Activated CD4-positive, alpha-beta T cell treated with anti-CD3 and anti-CD28 coated beads, Interleukin-10, Interleukin-2, amounts not matched to agents 100 ng/mL and 50 ng/mL, durations not matched to agents 16 hours and 8 hours (primary cell): ENCODE measurements around the gene PPP1R26.
A peak's percentile ranks its signal among the peaks of the same experiment; 100 is the strongest.
"Not testable (repeated sequence)": the region's sequence is repeated elsewhere in the genome, so short reads cannot be mapped to it uniquely, and the experiment has no call there.

Source experiments
- DNase-seq: peaks from one replicate; pipeline ENCODE4 v3.0.0-alpha.2; 2020

PPP1R26 gene

DNA sequence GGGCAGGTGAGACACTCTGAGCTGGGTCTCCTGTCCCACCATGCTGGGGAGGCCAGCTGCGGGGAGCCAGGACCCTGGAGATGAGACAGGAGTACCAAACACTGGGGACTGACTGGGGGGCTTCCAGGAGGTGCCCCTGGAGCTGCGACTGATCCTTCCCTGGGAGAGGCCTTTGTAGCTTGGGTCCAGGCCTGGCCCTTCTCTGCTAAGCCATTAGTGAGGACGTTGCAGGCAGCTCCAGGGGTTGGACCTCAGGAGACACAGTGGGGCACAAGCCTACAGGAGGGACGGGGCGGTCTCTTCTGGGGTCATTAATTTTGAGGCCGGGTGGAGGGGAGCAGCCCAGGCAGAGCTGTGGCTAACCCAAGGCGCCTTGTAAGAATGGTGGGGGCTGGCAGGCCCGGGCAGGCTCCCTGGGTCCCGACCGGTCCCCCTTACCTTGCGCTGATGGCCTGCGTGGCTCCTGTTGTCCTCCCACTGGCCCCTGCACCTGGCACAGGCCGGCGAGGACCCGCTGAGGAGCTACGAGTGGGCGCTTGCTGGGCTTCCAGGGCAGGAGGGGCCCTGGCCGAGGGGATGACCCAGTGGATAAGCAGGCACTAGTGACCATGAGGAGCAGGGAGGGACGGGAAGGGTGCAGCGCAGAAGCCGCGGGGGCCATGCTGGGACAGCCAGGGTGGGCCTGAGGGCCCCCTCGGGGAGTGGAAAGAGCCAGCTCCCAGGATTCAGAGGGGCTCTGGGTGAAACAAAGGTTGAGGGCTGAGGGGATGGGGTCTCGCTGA is 26.0 kb downstream of the PPP1R26 start:
- no peak for DNase-seq

DNA sequence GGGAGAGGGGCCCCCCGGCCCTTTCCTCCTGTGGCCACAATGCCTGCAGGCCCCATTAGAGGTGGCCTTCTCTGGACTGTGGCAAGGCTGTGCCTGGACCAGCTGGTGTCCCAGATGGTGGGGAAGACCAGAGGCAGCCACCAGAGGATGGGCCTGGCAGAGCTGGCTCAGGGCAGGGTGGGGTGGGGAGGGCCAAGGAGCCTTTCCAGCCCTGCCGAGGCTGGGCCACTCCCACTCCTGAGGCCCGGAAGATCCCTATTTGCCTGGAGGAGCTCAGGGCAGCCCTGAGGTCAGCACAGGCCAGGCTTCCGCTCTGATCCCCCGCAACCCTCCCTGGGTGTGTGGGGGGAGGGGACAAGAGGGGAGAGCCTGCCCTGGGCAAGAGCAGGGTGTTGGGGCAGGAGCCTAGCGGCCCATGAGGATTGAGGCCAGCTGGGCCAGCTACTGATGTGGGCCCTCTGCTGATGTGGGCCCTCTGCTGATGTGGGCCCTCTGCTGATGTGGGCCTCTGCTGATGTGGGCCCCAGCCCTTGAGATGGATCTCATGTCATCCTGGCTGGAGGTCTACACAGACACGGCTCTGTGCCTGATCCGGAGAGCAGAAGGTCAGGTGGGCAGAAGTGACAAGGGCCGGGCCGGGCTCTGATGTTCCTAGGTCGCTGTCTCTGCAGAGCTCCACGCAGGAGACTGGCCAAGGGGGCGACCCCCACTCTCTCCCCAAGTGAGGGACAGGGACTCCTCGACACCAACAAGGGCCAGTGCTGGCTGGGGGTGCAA is 26.9 kb downstream of the PPP1R26 start:
- DNase-seq = no peak

DNA sequence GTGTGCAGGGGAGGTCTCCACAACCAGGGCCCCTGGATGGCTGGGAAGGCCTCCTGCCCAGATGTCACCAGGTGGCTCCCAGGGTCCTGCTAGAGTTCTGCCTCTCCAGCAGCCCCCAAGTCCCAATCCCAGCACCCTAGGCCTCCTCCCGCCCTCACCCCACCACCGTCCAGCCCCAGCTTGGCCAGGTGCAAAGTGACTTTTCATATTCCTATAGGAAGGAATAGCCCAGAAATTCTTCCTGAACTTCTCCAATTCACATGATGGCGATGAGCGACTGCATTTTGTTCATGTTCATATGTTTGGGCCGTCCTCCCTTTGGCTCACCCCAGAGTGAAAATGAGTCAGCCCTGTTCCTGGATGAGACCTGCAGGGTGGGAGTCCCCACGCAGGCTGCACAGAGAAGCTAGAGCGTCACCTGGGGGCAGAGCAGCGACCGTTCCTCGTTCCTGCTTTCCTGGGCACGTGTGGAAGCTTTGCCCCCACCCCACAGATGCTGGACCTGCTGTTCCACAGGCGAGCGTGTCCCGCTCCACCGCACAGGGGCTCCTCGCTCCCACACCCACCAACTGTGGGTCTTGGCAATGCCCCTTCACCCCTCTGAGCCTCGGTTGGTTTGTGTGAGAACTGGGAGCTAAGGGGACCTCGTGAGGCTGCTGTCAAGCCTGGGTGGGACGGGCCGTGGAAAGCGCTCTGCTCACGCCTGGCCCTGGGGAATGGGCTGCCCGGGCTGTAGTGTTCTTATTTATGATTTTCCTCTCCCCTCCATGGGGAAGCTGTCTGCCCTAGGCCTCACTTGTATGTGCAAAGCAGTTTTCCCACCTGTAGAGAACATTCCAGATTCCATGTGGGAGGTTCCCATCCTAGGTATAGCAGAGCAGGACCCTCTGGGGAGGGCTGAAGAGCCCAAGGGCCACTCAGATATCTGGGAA is 27.8 kb downstream of the PPP1R26 start:
- DNase-seq = no peak

GRCh38 chr9:135508211-135508820 is 28.7 kb downstream of the PPP1R26 start:
- DNase-seq = no peak

GRCh38 chr9:135509458-135509857 is 29.9 kb downstream of the PPP1R26 start:
- DNase-seq = no peak

DNA sequence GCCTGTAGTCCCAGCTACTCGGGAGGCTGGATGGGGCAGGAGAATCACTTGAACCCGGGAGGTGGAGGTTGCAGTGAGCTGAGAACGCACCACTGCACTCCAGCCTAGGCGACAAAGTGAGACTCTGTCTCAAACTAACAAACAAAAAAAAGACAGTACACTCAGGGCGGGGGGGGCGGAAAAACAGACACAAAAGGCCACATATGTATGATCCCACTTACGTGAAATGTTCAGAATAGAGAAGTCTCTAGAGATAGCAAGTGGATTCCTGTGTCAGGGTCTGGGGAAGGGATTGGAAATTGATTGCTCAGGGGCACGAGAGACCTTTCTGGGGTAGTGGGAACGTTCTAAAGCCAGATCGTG is 32.6 kb downstream of the PPP1R26 start:
- no peak for DNase-seq

DNA sequence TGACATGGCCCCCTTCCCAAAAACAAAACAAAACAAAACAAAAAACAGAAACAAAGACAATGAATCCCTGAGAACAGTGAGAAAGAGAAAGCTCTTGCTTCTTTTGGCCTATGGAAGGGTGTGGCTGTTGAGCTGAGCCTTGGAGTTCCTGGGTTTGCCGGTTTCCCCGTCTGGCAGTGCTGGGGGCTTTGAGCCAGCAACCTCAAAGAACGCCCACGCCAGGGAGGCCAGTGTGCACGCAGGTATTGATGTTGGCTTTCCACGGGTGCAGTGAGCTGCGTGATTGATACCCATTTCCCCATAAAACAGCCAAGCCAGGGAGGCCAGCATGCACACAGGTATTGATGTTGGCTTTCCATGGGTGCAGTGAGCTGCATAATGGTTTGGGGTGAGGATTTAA is 33.3 kb downstream of the PPP1R26 start:
- no peak for DNase-seq

DNA sequence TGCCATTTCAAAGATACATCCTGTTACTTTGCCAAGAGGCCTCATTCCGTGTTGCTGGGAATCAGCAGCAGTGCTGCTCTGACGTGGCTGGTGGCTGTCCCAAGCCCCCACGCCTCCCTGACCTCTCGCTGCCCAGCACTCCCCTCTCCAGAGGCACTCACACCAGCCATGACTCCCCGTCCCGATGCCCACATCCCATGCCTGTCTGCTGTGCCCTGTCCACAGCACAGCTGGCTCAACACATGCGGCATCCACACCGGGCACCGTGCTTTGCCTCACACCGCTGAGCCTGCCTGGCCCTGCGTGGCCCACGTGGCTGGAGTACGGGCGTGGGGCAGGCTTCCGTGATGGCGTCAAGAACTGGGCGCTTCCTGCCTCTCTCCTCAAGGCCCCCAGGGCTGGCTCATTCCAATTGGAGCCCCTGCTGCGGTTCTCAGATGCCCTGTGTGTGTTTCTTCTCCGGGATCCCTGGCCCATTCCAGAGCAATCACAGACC is 33.8 kb downstream of the PPP1R26 start:
- DNase-seq = no peak

DNA sequence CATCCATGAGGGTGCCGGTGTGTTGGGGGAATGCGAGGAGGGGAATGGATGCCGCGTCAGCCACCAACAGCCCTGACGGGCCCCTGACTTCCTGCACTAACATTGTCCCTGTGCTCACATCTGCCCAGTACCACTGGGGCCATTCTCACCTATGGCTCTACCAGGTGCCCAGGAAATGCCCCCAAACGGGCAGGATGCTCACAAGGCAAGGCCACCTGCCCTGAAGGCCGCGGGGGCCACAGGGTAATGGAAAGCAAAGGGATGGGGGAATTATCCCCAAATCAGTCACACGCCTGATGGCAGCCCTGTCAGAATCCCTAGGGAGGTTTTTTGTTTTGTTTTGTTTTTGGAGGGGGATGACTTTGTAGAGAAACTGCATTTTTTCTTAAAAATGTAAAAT is 34.3 kb downstream of the PPP1R26 start:
- DNase-seq = not testable (repeated sequence)

DNA sequence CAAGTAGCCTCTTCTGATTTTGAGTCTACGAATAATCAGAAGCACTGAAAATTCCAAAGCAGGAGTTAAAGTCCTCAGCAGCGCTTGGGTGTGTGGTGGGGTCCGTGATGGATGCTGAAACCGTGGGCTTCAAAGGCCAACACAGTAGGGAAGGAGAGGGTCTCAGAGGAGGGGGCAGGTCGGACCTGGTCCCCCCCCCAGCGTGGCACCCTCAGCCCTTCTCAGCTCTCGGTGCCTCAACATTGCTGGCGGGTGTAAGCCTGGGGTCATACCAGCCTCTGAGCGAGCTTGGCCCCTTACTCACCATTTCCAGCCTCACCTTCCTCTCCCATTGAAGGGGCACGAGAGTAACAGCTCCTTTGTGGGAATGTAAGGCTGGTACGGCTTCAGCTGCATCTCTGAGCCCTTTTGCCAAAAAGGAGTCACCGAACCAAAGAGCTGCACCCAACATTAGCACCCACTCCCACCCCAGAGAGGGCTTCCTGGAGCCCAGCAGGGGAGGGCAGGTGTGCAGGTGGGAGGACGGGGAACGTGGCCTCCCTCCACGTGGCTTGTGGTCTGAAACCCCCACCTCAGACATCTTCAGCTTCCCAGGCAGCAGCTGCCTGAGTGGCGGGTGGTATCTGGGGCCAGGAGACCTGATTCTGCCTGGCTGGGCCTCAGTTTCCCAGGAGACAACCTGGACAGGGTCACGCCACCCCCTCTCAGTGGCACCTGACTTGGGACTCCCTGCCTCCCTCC is 34.9 kb downstream of the PPP1R26 start:
- no peak for DNase-seq

- DNase-seq = no peak
These were observed 35.7 kb downstream of the PPP1R26 start for GRCh38 chr9:135515083-135515951.

DNA sequence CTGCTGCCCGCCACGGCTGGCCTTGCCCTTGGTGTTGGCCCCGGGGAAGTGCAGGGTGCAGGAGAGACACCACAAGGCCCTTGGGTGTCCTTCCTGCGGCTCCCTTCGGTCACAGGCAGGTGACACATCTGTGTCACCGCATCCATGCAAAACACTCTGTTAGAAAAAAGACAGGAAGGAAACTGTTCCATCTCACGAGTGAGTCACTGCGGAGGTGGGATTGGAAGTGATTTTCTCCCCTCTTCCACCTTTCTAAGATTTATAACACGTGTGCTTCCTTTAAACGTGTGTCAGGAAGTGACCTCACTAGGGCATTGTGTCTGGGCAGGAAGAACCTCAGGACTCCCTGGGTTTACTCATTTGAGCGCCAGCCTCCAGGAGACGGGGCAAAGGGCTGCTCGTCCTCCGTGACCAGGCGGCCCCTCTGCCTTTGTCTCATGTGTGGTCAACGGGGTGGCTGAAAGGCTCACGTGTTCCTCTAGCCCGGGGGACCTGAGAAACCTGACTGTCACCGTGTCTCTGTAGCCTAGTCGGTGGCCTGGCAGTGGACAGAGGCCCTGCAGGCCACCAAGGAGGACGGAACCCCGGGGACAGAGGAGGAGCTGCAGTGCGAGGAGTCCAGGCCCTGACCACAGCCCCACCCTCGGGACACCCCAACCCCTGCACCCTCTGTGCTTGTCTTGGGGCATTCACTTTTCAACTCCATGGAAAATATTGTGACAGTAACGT is 36.7 kb downstream of the PPP1R26 start:
- DNase-seq = peak; percentile 49

DNA sequence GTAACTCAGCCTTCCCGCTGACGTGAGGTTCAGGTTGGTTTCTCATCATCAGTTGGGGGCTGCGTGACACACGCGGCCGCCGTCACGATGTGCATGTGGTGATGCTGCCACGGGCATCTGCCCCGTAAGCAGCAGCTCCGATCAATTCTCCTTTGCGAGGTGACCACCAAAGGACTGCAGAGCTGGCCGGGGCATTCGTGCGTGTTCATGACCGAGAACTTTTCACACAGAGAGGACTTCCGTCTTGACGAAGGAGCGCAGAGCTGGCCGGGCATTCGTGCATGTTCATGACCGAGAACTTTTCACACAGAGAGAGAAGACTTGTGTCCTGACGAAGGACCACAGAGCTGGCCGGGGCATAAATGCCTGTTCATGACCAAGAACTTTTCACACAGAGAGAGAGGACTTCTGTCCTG is 37.8 kb downstream of the PPP1R26 start:
- DNase-seq = no peak

GRCh38 chr9:135519179-135519971 is 39.8 kb downstream of the PPP1R26 start:
- DNase-seq = no peak

DNA sequence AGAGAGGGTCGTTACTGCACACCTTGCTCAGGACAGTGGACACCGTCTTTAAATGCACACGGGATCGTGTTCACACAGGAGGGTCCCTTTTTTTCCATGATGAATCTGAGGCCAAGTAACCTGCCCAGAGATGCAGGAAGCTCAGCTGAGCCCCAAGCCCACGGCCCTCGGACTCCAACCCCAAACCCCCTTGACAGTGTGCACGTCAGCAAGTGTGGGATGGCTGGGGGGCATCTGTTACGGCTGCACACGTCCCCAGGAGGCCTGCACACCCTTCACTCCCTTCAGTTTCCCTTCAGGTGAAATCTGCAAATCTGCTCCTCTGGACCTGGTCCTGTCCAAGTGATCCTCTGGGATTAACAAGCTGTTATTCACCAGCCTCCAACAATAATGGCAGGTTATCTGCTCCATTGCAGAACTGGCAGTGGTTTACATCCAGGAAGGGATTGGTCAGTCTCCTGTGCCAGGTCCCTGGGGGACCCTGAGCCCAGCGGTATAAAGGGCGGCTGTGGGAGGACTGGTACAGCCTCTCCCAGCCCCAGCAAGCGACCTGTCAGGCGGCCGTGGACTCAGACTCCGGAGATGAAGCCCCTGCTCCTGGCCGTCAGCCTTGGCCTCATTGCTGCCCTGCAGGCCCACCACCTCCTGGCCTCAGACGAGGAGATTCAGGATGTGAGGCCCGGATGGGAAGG is 41.5 kb downstream of the PPP1R26 start, which contains the start of gene LCN1:
Gene LCN1 (plus strand): TSS at position 525 of the 692 bp plus-strand sequence. CDS start 58 bp downstream, at position 583.
- DNase-seq = no peak

- DNase-seq = no peak
These were observed 42.1 kb downstream of the PPP1R26 start for GRCh38 chr9:135521608-135522095.

DNA sequence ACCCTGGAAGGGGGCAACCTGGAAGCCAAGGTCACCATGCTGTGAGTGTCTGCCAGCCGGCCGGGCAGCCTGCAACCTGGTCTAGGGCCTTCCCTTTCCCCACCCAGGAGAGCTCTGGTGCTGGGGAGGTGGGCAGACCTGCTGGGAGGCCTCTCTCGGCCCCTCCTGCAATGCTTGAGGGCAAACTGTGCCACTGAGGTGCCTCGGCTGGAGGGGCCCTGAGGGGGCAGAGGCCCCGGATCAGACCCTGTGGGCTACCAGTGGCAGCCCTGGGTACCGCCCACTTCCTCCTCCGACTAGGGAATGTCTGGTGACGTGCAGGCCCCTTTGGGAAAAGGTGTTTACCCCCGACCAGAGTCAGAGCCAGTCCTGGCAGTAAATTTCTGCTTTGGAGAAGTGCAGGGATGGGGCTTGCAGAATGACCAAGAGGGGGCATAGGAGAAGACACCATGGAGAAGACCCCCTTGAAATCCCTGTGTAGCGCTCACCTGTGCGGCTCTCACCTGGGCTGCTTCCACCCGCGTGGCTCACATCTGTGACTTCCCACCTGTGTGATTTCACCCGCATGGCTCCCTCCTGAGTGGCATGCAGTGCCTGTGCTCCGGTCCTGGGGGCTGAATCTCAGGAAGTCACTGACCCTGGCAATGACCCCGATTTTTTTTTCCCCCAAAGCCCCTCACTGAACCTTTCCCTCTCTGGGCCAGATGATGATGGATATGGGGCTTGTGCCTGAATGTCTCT is 42.7 kb downstream of the PPP1R26 start:
- no peak for DNase-seq

- no peak for DNase-seq
These were observed 43.3 kb downstream of the PPP1R26 start for GRCh38 chr9:135522931-135523330.
